NCI-H2107 treated with DMSO at 0.1 percent for 48 hours (cell line): ENCODE data around the gene KLRC1.
"Not testable (repeated sequence)": the region's sequence is repeated elsewhere in the genome, so short reads cannot be mapped to it uniquely, and the experiment has no call there.

Experiments
- DNase-seq: peaks from one replicate; lab custom pipeline; 2025; ENCODE audit not compliant: unreplicated experiment; lab: John Stamatoyannopoulos, UW

Gene KLRC1

GRCh38 chr12:10422159-10422558, 31.0 kb downstream of the KLRC1 start:
- not testable (repeated sequence) for DNase-seq

- not testable (repeated sequence) for DNase-seq
Observed at GRCh38 chr12:10420334-10420733, 32.8 kb downstream of the KLRC1 start, which contains the start of gene KLRC3. Gene KLRC3 (minus strand): TSS chr12:10420595. CDS start chr12:10420550, 45 bp downstream.

- peak; percentile 50 for DNase-seq
Observed at GRCh38 chr12:10409392-10409791, 43.8 kb downstream of the KLRC1 start, which contains the start of gene KLRC4. Gene KLRC4 (minus strand): TSS chr12:10409757. CDS start chr12:10409575, 182 bp downstream.

- DNase-seq = no peak
Observed at GRCh38 chr12:10408842-10409241, 44.3 kb downstream of the KLRC1 start.

GRCh38 chr12:10406725-10407124, 46.5 kb downstream of the KLRC1 start:
- no peak for DNase-seq

GRCh38 chr12:10405294-10405693, 47.9 kb downstream of the KLRC1 start:
- no peak for DNase-seq

GRCh38 chr12:10404798-10405197, 48.4 kb downstream of the KLRC1 start:
- no peak for DNase-seq

GRCh38 chr12:10400829-10401228, 52.3 kb downstream of the KLRC1 start:
- no peak for DNase-seq

- no peak for DNase-seq
Observed at GRCh38 chr12:10398168-10398567, 55.0 kb downstream of the KLRC1 start.

GRCh38 chr12:10397296-10397695, 55.9 kb downstream of the KLRC1 start:
- DNase-seq = no peak

- DNase-seq = not testable (repeated sequence)
Observed at GRCh38 chr12:10396176-10396575, 57.0 kb downstream of the KLRC1 start.
